Activated CD4-positive, alpha-beta T cell treated with anti-CD3 and anti-CD28 coated beads, Interleukin-10, Interleukin-2, amounts not matched to agents 100 ng/mL and 50 ng/mL, durations not matched to agents 16 hours and 8 hours (primary cell): ENCODE measurements around the gene NELL1.

Source experiments
- DNase-seq: peaks from one replicate; pipeline ENCODE4 v3.0.0-alpha.2; 2020

NELL1 gene

DNA sequence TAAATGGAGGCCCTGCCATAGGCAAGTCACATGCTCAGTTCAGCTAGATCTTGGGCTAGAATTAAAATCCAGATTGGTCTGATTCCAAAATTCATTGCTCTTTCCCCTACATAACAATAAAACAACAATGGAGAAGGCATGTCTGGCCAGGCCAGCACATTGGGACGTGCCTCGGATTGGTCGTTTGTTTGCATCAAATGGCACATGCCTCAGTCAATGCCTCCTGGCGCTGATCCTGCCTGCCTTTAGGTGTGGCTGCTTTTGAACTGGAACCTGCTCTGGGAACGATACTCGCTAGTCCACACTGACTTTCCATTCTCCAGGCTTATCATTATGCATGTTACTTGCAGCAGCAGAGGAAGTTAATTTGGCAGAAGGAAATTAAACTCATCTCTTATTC, 322.1 kb downstream of the NELL1 start:
- DNase-seq: no peak

DNA sequence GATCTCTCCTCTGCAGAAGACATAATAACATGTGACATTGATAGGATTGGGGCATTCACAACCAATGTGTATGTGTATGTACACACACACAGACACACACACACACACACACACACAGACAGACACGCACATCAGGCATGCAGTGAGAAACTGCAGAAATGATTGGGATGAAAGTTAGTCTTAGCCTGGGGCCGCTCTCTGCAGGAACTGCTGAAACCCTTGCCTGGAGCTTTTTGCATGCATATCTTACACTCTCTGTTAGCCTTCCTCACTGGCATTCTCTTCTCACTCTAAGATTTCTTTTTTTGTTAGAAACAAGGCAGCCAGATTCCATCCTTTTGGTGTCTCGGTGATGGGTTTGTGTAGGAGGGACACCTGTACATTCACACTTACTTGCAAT, 337.9 kb downstream of the NELL1 start:
- no peak for DNase-seq

DNA sequence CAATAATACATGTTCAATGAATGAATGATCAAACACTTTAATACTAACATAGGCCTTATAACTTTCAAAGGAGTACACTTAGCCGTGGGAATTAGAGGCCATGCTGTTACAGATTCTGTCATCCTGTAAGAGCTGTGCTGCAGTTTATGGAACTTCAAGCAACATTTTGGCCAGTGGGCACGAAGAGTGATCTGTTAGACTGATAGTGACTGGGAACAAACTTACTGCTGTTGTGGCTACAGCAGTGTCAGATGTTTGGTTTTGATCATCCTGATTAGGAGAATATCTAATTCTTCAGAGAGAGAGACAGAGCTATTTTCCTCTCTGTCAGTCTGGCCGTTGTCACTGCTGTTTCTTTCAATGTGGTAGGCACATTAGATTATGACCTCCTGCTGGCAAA, 348.9 kb downstream of the NELL1 start:
- DNase-seq: no peak

DNA sequence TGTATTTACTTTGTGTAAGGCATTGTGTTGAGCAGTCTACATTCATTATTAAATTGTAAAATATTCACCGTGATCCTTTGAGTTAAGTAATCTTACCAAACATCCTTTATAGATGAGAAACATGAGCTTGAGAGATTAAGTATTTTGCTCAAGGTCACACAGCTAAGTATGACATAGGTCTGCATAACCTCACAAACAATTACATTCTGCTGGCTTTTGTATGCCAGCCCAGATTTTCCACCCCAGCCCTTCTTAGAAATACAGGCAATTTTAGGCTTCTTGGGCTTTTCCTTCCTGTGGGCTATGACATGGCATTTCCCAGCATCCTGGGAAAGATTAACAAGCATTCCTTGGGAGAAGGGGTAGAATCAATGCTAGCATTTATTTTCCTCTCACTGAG, 357.3 kb downstream of the NELL1 start:
- DNase-seq: no peak

DNA sequence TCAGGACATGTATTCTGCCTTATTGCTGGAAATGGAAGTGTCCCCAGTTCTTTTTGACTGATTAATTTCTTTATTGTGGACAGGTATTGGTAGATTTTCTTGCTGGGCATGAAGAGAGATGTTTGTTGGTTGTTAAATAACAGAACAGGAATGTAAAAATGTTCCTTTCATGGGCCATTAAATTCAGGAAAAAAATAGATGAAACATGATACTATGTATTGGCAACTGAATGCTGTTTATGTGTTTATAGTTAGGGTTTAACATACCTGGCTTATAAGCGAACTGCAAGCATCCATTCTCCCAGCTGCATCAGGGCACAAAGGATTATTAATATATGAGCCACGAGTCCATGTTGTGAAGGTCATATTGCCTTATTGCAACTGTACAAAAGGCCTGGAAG, 368.5 kb downstream of the NELL1 start:
- no peak for DNase-seq

DNA sequence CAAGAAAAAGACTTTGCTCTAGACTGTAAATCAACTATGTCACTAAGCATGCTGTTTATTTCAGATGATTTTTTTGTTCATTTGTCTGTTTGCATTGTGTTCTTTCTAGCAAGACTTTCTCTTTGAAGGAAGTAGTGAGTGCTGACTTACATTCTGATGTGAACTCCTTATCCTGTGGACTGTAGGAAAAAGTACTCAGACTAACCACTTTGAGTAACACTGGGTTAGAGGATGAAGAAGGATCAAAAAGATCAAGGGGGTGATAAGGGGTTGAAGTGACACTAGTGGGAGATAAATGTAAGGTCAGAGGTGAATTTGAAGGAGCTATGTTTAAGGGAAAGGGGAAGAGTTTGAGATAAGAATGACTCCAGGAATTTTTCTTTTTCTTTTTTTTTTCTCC, 369.4 kb downstream of the NELL1 start:
- DNase-seq: no peak

DNA sequence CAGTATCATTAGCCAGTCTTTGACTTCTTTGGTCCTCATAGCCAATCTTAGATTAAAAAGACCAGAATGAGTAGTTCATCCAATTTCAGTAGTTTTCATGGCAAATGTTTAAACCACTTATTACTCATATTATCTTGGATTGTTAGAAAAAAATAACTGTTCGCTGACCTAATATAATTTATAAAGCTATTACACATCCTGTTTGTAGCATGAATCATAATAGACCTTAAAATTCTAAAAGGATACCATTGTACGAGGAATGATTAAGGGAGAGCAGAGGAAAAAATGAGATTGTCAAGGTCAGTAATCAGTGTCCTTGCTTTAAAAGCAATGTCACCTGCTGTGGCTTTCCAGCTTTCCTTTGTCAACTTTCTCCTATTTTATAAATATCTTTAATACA, 371.2 kb downstream of the NELL1 start:
- no peak for DNase-seq

DNA sequence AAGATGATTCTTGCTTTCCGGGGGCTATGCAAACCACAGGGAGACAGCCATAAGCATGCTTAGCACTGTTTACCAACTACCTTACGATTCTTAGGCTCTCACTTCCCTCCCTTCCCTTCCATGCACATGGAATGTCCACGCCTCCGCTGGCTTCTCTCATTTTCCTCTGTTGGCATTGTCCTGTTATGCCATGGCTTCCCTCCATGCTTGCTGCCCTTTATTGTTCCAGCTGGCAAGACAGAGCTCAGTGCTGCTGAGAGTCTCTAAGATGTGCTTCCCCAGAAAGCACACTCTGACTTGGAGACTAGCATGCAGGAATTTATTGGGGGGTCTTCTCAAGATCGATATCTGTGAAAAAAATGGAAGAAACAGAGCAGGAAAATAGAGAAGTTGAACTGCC, 379.2 kb downstream of the NELL1 start:
- DNase-seq: no peak

DNA sequence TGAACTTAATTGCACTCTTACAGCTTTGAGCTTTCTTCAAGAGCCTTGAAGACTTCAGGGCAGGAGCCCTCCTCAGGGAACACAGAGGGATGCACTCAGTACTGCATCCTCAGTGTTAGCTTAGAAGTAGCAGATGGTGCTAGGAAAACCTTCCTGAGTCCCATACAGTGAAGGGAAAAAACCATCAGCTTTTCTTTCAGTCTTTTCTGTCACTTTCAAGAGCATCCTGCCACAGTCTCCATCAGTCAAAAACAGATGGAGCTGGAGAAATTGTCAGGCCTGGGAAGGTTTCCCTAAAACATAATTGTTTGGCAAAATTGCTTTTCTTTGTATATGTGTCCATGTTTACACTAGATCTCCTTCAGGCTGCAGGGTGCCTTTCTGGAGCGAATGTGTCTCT, 384.1 kb downstream of the NELL1 start:
- no peak for DNase-seq

DNA sequence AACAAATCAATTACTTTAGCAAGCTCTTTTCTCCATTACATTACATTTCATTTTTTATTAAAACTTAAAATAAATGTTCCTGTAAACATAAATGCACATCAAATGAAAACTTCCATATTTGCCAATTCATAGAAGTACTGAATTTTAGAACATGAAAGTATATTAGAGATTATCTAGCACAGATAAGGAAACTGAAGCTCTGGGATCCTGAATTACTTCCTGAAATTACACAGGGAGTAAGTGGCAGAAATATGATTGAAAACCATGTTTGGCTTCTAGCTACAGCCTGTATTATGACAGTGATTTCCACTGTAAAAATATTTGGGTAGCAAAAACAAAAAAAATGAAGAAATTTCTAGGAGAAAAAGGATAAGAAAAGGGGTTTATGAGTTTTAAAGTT, 387.3 kb downstream of the NELL1 start:
- DNase-seq: no peak

DNA sequence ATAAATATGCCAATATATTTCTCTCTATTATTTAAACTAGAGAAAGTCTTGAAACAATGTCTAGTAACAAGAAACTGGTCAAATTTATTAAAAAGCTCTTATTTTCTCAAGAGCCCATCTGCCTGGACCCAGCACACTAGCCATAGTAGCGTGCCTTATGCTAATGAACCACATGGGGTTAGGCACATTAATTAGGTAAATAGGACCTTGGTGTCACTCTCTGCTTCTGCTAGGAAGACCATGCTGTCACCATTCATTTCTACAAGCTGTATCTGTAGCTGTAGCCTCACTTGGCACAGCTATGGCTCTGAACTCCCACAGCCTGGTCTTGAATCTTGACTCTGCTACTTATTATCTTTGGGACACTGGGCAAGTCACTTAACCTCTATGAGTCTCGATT, 390.5 kb downstream of the NELL1 start:
- no peak for DNase-seq

DNA sequence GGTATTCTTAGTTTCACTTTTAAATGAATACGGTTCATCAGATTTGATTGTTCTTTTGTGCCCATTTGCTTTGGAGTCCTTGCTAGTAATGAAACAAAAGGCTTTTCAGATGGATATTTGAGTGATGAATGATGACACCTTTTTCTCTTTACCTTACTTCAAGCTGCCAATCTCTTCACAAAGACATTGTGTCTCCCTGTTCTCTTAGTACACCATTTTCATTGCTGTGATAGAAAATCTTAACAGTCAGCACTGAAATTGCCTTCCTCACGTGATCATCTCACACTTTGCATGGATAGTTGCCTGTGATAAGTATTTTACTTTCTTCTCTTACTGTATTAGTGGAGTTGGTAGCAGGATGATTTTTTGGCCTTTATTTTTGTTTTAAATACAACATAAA, 396.6 kb downstream of the NELL1 start:
- DNase-seq: no peak

DNA sequence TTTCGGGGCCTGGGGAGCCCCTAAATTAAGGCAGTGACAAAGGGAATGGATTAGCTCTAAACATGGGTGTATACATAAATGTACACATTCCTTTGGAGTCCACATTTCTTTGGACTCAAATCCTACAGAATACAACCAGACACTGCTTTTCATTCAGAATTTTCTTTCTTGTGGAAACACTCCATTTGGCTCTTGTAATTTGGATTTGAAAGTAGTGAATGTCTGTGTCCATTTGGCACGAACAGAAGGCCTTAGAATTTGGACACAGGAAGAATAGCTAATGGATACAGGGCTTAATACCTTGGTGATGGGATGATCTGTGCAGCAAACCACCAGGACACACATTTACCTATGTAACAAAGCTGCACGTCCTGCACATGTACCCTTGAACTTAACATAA, 399.5 kb downstream of the NELL1 start:
- DNase-seq: no peak

DNA sequence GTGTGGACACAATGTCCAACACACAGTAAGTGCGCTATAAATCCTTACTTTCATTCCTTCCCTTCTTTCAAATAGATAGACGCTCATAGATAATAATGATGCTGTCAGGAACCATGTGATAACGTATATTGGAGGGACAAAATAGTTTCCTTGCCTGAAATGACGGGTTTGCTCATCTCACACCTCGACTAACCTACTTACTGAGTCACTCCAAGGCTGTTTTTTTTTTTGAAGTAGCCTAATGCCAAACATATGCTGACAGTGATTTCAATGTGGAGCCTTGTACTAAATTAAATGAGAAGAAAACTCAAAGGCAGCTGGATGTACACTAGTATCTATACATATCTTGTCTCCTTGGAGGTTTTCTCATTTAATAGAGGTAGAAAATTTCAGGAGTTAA, 400.5 kb downstream of the NELL1 start:
- no peak for DNase-seq

DNA sequence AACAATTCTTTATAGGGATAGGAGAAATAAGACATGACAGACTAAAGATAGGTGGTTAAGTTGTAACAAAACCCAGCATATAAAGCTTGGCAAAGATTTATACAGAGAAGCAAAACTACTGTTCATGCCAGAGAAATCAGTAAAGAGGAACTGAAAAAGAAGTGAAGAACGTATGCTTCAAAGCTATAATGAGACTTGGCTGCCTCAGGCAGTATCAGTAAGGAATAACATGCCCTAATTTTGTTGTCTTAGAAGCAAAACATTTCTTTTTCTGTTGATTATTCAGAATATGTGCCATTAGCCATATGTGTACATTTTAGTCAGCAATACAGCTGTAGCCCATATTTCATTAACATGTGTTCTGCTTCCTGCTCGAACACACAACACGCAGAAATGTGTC, 403.2 kb downstream of the NELL1 start:
- DNase-seq: no peak

DNA sequence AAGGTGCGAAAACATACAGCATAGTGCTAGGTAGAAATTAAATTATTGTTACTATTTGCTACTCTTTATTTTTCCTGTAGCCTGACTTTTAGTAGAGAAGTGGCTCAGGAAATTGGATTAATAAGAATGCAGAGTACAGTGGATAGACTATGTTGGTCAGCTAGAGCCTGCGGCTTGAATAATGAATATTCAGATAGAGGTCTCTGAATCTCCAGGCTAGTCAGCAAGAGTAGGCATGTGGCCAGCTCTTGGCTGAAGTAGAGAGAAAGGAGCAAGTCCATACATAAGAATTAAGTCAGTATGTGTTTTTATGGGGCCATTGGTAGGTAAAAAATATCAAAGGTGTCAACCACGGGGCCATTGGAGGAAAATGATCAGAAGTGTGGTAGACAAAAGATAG, 413.5 kb downstream of the NELL1 start:
- DNase-seq: no peak

DNA sequence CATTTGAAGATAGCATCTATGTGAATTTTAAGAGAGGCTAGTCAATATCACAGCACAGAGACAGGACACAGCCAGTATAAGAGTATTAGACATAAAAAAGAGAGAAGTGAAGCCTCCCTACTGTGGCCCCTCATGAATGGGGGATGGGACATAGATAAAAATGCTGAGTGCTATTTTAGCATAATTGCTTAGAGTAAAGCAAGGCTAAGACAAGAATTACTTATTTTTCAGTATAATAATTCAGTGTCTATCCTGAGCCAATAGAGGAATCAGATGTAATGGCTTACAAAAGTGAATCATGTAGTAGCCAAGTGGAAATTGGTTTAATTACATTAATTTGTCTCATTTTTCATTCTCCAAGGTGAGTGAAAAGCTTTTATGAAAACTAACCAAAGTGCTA, 419.5 kb downstream of the NELL1 start:
- no peak for DNase-seq

DNA sequence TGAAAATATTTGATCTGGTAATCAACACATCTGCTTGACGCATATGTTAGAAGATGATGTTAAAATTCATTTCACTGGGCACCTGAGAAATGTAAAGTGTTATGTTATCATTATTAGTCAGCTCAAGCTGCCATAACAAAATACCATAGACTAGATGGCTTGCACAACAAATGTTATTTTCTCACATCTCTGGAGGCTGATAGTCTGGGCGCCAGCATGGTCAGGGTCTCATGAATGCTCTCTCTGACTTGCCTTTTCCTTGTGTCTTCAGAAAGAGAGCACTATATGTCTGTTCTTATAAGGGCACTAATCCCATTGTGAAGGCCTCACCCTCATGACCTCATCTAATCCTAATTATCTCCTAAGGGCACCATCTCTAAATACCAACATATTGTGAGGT, 435.3 kb downstream of the NELL1 start:
- no peak for DNase-seq

DNA sequence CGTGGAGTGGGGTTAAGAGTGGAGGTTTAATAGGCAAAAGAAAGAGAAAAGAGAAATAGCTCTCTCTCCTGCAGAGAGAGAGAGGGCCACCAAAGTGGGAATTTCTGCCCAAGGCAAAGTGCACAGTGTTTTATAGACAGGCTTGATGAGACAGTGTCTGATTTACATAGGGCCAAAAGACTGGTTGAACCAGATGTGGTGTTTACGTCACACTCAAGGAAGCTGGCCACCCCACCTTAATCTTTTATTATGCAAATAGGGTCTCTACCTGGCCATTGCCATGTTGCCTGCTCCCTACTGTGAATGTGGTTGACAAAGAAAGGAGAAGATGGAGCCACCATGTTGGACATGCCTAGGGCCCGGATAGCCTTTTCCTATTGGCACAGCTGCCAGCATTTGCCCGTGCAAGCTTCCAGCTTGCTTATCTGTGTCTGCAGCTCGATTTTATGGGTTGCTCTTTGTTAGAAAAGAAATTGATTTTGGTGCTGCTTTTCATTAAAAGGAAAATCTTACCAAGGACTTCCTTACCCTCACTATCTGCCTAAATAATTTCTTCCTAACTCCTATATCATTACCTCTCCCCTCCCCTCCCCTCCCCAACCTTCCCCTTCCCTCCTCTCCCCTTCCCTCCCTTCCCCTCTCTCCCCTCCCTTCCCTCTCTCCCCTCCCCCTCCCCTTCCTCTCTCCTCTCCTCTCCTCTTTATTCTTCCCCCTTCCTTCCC, 436.0 kb downstream of the NELL1 start:
- DNase-seq: no peak

DNA sequence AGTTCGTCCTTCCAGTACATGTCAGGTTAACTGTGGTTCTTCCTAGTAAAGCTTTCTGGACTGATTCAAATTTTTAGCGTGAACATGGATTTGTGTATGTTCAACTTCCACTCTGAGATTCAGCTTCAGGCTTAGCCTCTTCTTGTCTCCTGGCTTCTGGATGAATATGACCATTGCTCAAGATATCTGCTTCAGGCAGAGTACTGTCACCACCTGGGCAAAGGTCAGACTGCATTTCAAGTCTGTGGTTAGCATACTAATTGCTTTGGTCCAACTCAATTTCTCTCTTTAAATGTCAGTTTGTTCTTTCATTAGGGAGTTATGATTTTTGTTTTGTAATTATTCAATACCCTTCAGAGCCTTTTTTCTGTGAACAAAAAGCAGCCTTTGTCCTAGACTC, 440.0 kb downstream of the NELL1 start:
- no peak for DNase-seq

DNA sequence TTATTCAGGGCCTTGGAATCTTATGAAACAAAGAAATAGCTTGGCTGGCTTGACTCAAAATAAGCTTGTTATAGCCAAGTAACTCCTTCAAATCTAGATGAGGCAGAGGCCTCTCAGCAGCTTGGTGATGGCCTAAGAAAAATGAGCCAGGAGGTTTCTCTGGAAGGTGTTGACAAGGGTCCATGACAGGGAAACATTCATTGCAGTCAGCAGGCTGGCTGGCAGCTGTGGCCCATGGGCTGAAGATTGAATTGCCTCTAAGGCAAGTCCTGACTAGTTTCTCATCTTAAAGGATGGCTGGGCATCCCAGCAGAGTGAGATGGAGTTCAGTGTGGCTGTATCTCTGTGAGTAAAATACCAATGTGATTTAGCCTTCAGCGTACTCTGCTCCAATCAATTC, 441.0 kb downstream of the NELL1 start:
- DNase-seq: no peak

DNA sequence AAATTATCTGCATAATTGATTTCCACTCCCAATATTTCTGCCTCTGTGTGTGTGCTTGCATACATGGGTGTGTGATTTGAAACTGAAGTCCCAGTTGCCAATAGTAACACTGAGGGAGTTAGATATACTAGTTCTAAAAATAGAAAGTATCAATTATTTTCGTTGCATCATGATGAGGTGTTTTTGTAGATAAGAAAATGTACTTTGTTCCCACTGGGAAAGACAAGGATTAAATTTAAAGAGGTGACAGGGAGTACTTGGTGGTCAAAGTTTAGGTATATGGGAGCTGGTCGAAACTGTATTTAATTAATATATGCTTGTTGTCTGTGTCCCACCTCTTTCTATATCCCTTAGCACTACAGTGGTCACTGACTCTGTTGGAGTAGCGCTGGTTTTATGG, 444.5 kb downstream of the NELL1 start:
- no peak for DNase-seq

DNA sequence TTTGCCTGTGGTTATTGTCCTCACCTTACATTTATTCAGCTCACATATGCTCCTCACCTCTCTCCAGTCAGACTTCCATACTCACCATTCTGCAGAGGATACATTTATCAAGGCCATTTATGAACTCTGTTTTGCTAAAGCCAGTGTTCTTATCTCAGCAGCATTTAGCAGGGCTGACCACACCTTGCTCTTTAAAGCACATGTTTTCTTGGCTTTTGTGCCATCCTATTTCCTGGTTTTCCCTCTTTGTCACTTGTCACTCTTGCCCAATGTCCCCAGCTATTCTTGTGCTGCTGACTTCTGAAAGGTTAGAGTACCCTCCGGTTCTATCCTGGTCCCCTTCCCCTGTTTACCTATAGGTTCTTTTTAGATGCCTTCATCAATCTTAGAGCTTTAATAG, 446.6 kb downstream of the NELL1 start:
- DNase-seq: no peak

DNA sequence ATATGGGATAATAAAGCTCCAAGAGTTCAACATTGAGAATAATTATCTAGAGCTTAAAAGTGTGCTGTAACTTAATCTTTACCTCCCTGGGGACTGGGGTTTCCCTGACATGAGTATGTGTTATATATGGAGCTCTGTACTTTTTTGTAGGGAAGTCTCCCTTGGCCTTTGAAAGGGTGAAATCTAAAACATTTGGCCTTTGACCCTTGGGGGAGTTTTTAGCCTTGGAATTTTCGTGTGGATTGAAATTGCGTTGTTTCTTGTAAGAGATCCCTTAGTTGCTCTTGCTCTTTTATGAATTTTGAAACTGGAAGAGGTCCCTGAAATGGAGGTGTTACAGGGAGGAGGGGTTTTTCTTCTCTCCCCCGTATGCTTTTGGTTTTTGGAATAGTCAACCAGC, 450.0 kb downstream of the NELL1 start:
- no peak for DNase-seq

DNA sequence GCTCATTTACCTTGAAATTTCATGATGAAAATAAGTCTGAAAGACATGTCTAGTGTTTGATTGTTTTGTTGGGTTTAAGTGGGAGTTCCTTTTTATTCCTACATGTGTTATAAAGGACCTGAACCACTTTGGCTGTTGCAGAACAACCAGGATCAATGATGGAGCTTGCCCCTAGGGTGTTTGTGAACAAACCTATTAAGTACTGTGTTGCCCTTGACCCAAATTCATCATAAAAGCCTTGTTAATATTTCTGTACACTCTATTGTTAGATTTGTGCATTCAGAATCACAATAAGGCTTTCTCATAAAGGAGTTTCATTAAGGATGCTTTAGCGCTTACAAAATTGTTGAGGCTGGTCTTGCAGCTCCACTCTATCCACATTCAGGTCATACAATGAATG, 452.6 kb downstream of the NELL1 start:
- DNase-seq: no peak

DNA sequence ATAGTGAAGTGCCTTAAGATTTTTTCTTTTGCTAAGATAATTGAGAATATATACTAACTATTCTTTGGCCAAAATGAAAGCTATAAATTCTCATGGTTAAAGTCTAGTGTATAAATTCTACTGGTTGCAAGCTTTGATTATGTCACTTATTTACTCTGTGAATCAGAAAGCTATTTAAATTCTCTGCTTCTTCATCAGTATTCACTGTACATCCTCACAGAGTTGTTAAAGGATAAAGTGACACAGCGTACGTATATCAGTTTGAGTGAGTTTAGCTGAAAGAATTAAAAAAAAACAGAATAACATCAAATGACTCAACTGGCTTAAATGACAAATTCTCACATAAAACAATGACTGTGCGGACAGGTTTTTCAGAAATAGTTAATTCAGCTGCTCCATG, 453.1 kb downstream of the NELL1 start:
- no peak for DNase-seq
